HG02973 (cell line): Measurements from ENCODE around the gene OR4D11.
"Not testable (repeated sequence)": the region's sequence is repeated elsewhere in the genome, so short reads cannot be mapped to it uniquely, and the experiment has no call there.

Source experiments
- ATAC-seq: cut with Tn5 transposase; IDR thresholded peaks from one replicate; pipeline ENCODE4 v1.9.1; 2021; ENCODE audit warnings: moderate library complexity; ENCODE audit not compliant: unreplicated experiment

Gene OR4D11

DNA sequence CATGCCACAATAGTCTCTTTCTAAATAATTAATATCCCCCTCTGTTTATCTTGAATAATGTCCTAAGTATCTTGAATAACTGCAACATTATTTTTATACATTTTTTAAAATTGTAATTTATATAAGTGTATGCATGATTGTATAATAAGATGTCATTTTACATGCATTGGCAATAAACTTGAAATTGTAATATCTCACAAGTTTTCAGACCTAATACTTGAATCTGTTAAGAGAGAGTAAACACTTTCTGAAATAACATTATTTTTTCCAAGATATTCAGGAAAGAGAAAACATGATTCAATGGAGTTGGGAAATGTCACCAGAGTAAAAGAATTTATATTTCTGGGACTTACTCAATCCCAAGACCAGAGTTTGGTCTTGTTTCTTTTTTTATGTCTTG is at the start of gene OR4D11:
Gene OR4D11 (plus strand): TSS at position 301 of the 400 bp plus-strand sequence. CDS start 0 bp downstream, at position 301.
- no peak for ATAC-seq

DNA sequence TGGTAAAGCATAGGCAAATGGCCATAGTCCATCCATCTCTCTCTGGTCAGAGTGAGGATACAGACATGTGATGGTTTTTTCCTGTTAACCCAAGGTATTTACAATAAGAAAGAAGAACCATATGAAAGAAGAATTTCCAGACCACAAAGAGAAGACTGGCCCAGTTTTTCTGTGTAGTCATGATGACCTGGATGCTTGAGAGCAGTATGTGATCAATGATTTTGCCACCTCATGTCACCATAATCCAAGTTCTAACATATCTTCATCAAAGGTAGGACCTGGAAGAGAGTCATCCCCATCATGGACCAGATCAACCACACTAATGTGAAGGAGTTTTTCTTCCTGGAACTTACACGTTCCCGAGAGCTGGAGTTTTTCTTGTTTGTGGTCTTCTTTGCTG is 46.7 kb upstream of the OR4D11 start, which contains the start of gene OR4D6:
Gene OR4D6 (plus strand): TSS at position 301 of the 400 bp plus-strand sequence. CDS start 0 bp downstream, at position 301.
- no peak for ATAC-seq

DNA sequence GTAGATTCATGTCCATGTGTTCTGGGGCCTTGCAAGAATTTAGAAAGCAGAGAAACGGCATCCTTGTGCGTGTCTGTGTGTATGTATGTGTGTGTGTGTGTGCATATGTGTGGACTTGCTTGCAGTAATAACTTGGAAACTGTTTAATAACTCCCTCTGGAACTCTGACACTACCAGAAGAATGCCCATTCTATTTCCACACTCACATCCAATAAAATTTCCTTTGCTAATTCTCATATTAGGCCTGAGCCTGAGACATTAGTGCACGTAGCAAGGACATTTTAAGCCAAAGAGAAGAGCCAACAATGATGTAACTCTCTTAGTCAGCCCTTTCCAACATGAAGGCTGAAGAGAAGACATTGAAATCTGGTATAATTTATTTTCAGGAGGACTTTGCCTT is 43.5 kb upstream of the OR4D11 start:
- ATAC-seq: no peak

DNA sequence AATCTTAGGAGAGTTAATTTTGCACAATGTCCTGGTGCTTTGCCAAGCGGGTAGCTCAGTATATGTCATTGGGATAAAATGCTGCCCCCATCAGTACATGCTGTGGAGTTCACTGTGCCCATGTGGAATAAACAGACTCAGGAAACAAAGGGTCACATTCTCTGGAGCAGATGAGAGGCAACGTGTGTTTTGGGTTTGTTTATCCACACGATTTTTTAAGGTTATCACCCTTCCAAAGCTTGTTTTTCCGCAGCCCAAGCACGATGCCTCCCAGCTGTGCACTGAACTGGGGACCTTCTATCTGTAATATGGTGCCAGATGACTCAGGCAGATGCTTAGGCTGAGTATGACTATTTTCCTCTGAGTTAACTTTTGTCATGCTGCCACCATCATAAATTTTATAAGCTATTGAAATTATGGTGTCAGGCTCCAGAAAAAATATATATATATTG is 40.2 kb upstream of the OR4D11 start:
- ATAC-seq: no peak

DNA sequence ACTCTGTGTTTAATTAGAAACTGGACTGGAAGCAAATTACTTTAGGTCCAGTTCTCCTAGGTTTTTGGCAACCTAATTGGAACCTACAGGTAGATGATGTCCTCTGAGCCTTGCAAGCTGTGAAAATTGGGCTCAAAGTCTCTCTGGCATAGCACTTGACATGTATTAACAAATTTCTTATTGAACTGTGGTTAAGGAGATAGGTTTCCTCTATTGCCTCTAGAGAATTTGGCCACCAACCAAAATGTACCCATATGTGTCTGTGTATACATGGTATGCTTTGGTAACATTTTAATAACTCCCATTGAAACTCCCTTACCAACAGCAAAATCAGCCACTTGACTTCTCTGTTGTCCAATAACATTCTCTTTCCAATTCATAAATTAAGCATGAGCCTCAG is 30.4 kb upstream of the OR4D11 start, which contains the start of gene OR4D10:
Gene OR4D10 (plus strand): TSS at position 301 of the 400 bp plus-strand sequence. CDS start 4,115 bp downstream, outside the sequence.
- ATAC-seq: no peak

DNA sequence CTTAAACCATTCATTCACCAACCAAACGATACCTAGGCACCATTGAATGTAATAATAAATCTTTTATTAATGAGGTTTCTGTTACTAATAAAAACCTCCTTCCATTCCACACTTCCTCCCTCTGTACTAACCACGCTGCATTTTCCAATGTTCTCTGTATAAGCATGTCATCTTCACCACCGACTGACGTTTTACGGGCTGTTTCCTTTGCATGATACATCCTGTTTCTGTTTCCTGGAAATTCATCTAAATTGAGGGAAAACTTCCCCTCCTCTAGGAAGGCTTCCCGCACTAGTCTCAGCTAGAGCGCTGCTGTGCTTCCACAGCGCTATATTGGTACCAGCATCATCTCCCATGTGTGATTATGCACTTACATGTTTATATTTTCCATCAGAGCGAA is 28.2 kb upstream of the OR4D11 start:
- ATAC-seq: no peak

DNA sequence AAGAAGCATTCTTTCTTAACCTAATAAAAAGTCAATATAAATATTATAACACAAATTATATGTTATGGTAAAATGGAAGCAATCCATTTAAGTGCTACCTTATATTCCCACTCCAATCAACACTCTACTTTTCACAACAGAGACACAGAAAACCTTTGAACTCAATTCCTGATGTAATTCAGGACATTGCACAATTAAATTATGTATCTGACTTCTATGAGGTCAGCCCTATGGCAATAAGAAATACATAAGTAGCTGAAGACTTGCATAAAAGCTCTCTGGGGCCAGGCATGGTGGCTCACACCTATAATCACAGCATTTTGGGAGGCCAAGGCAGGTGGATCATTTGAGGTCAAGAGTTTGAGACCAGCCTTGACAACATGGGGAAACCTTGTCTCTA is 23.5 kb upstream of the OR4D11 start:
- no peak for ATAC-seq

DNA sequence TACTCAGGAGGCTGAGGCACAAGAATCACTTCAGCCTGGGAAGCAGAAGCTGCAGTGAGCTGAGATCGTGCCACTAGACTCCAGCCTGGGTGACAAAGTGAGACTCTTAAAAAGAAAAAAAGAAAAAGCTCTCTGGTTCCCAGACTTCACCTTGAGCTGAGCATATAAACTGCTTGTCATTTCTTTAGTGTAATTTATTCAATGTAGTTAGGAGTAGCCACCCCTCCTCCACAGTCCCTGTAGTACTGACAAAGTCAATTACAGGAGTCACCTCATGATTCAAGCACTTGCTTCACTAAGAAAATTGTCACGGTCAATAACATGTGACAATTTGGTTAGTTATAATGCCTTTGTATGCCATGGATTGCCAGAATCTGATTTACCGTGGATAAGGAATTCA is 23.0 kb upstream of the OR4D11 start:
- no peak for ATAC-seq

DNA sequence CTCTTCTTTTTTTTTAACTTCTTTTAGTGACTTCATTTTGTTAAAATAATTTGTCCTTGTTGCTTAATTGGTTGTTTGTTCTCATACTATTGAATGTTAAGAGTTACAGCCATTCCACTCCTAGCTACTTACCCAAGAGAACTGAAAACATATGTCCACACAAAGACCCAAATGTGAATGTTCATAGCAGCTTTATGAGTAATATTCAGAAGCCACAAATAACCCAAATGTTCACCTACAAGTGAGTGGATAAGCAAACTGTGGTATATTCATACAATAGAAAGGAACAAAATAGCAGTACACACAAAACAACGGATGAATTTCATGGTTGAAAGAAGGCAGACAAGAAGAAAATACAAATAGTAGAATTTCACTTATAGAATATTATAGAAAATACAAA is 1.4 kb upstream of the OR4D11 start:
- no peak for ATAC-seq

DNA sequence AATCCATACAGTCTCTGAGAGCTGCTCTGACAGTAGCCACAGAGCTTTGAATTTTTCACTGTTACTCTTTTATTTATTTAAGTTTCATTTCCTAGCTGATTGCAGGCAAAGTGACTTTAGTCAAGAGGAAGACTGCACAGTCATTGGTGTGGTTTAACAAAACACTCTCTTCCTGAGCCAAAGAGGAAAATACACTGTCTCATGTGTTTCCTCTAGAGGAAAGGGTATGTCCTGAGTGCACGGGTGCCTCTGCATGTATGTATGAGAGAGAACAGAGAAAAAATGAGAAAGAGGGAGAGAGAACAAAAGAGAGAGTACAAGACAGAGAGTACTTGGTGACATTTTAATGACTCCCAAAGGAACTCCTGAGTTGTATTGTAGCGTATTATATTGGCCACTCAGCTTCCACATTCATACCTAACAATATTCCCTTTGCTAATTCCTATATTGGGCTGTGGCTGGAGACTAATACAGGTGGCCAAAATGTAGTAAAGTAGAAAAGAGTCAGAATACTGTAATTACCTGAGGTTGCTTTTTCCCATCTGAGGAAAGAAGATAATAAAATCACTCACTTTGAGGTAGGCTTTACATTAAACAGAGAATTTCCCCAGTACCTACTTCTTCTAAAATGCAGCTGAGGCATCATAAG is 7.7 kb downstream of the OR4D11 start, which contains the start of gene OR4D9:
Gene OR4D9 (plus strand): TSS at position 599 of the 649 bp plus-strand sequence. CDS start 3,374 bp downstream, outside the sequence.
- ATAC-seq: no peak

DNA sequence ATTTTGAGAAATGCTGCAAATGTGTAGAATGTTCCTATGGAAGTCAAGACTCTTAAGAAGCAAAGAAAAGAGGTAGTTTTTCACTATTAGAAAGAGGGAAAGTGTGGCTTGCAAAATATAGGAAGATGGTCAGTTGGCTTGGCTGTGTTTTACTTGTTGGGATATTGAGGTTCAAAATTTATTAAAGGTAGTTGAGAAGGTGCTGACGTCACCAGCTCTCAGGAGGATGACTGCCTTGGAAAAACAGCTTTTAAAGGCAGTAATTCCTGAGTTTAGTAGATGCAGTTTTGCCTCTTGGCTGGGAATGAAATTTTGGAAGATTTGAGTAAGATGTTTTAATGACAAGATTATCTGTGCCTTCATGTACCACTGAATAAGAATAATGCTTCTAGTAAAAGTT is 8.3 kb downstream of the OR4D11 start:
- no peak for ATAC-seq

DNA sequence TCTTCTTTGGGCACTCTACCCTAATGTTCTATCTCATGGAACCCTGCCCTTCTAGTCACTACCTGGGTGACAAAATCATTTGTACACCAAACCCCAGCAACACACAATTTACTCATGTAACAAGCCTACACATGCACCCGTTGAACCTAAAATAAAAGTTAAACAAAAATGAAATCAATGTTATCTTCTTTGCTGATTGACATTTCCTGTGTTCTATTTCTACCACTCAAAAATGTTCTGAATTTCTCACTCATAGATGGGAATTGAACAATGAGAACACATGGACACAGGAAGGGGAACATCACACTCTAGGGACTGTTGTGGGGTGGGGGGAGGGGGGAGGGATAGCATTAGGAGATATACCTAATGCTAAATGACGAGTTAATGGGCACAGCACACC is 16.8 kb downstream of the OR4D11 start:
- ATAC-seq: not testable (repeated sequence)

DNA sequence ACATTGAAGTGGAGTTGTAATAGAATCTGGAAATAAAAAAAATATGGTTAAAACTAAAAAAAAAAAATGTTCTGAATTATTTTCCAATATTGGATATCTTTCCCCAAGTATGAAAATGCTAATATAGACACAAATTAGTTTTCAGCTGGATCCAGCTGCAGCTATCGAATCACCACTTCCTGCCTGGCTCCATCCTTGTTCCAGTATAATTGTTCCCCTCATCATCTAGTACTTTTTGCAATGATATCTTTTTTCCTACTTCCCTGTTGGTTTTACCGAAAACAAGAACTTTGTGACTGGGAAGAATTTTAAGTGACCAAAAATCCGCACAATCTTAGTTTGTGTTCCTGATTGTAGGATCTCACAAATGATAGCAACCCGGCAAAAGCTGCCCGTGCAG is 17.4 kb downstream of the OR4D11 start:
- no peak for ATAC-seq

DNA sequence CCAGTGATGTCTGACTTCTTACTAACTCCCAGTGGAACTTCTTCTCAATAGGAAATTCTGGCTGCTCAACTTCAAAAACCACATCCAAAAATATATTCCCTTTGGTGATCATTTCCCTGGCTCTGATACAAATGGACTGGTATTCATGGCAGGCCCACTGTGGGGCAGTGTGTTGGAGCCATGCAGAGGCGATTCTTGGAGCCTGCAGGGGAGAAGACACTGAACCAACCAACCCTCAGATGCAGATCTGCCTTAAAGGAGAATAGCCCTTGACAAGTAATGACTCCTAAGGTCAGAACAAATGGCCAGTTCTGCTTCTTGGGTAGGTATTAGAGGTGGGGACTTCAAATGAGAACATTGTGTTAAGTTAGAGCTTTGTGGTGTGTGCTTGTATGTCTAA is 20.2 kb downstream of the OR4D11 start:
- ATAC-seq: no peak

DNA sequence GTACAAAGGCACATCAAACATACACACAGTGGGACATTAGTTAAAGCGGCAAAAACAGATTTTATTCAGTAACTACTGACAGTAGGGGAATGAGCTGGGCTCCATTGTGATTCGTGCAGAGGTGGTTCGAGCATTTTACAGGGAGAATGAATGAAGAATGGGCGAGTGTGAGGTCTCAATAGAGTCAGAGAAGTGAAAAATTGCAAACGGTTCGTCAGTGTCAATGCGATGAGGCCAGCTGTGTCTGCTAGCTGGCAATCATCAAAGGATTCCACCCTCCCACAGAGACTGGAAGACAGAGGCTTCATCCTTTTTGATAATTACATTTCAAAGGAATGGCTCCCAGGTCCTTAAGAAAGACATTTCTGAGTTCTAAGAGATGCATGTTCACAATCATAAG is 25.3 kb downstream of the OR4D11 start:
- no peak for ATAC-seq

DNA sequence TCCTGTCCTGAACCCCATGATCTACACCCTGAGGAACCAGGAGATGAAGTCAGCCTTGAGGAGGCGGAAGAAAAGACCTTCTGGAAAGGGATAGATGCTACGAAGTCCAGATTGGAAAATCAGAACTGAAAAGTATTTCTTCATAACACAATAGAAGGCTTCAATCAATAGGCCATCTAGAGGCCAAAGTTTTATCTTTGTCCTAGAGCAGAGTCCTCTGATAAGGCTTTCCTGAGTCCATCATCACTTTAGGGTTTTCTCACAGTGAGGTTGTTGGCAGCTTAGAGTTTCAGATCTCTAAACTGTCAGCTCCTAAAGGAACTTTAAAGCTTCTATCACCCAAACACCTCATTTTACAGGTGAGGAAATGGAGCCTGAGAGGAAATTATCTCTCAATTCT is 29.2 kb downstream of the OR4D11 start:
- no peak for ATAC-seq

DNA sequence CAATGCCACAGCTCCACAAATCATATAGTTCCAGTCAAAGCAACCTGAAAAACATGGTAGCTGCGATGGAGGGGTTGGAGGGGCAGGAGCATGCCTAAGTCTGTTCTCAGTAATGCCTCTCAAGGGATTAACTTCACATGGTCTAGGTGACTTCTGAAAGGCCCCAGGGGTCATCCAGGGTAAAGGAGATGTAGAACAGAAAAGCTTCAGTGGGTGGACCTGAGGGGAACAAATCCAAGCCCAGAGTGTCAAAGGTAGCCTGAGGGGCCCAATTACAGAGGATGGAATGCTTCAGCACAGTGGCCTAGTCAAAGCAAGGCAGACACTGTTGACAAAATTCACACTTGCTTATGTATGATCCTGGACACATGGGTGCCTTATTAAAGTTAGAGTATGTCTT is 31.3 kb downstream of the OR4D11 start:
- ATAC-seq: no peak

DNA sequence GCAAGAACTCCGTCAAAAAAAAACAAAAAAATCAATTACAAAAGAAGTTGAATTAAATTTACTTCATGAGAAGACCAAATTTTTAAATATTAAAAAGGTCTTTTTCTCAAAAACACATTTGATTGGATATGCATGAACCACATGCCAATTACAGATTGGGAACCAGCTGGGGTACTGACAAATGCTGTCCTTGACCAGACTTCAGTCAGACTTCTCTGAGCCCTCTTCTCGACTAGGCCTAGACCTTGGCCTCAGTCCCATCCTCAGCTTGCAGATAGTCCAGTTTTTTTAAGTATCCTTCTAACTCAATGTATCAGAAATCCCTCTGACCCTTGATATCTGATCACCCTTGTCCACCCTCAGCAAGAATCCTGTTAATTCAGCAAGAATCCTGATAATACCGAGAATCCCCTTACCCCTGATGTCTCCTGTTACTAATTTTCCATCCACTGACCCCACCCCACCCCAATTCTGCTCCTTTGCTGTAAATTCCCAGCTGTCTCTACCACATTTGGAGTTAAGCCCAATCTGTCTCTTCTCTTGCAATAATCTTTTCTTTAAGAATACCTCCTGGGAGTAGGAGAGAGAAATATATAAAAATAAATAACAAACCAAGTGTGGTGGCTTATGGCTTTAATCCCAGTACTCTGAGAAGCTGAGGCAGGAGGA is 38.9 kb downstream of the OR4D11 start:
- no peak for ATAC-seq

DNA sequence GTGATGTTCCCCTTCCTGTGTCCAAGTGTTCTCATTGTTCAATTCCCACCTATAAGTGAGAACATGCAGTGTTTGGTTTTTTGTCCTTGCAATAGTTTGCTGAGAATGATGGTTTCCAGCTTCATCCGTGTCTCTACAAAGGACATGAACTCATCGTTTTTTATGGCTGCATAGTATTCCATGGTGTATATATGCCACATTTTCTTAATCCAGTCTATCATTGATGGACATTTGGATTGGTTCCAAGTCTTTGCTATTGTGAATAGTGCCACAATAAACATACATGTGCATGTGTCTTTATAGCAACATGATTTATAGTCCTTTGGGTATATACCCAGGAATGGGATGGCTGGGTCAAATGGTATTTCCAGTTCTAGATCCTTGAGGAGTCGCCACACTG is 40.3 kb downstream of the OR4D11 start:
- not testable (repeated sequence) for ATAC-seq

DNA sequence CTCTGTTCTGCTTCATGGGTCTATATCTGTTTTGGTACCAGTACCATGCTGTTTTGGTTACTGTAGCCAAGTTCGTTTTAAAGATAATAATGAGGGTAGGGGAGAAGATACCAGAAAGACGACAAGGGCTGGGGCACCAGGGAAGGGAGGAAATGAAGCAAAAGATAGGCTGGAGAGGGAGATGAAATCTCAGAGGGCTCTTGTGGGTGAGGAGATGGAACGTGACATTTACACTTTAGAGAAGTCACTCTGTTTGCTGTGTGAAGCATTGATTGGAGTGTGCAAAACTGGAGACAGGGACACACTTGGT is 41.4 kb downstream of the OR4D11 start:
- no peak for ATAC-seq

DNA sequence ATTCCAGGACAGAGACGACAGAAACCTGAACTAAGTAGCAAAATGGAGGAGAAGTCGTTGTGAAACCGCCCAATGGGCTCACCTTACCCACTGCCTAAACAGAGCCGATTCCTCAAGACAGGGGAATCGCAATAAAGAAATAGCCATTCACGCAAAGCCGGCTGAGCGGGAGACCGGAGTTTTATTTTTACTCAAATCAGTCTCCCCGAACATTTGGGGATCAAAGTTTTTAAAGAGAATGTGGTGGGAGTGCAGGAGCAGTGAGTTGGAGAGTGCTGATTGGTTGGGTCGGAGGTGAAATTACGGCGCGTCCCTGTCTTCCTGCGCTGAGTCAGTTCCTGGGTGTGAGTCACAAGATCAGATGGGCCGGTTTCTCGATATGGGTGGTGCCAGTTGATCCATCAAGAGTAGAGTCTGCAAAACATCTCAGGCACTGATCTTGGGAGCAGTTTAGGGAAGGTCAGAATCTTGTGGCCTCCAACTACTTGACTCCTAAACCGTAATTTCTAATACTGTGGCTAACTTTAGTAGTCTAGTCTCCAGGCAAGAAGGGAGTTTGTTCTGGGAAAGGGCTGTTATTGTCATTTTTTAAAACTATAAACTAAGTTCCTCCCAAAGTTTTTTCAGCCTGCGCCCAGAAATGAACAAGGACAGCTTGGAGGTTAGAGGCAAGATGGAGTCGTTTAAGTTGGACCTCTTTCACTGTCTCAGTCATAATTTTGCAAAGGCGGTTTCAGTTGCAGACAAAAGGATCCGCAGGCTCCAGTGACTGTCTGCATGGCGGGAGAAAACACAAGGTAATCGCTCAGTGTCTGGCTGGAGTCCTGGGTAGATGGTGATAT is 42.0 kb downstream of the OR4D11 start:
- ATAC-seq: no peak
